Right renal cortex interstitium (tissue), 3 donors: ENCODE results near the gene ADGRG6. TPM values are rescaled to one million over a fixed set of nuclear protein-coding genes. Genes with fewer than 3 reads are reported as not detected.

Experiments
- DNase-seq, 3 donors: peaks; one replicate each; pipeline ENCODE4 v3.0.0-alpha.2; 2013; ENCODE audit warnings: low read depth in 3 of 3, low spot score in 2 of 3
- polyA plus RNA-seq, 3 donors: library from polyadenylated mRNA; unstranded; fragments of 120-200 nt; gene quantifications; one replicate each; pipeline ENCODE4 v1.2.1, GENCODE V29; 2013; ENCODE audit not compliant: insufficient read length in 3 of 3

Gene ADGRG6
- polyA plus RNA-seq, 3 donors, result 29.3 to 31.3 (median 30.0) TPM

GRCh38 chr6:142289687-142290086 is 12.1 kb upstream of the ADGRG6 start:
- no peak for DNase-seq

- DNase-seq, result no peak
These were observed 11.0 kb upstream of the ADGRG6 start for GRCh38 chr6:142290851-142291250.

GRCh38 chr6:142291512-142291911 is 10.3 kb upstream of the ADGRG6 start:
- no peak for DNase-seq

- no peak for DNase-seq
These were observed 9.5 kb upstream of the ADGRG6 start for GRCh38 chr6:142292166-142292924.

- DNase-seq, result no peak
These were observed 8.7 kb upstream of the ADGRG6 start for GRCh38 chr6:142293121-142293520.

GRCh38 chr6:142294679-142295078 is 7.1 kb upstream of the ADGRG6 start:
- no peak for DNase-seq

- no peak for DNase-seq
These were observed 4.7 kb upstream of the ADGRG6 start for GRCh38 chr6:142296975-142297604.

- DNase-seq, result no peak
These were observed 4.2 kb upstream of the ADGRG6 start for GRCh38 chr6:142297605-142297995.

GRCh38 chr6:142297996-142298753 is 3.6 kb upstream of the ADGRG6 start:
- DNase-seq, result no peak

- no peak for DNase-seq
These were observed 1.5 kb upstream of the ADGRG6 start for GRCh38 chr6:142300302-142300701.

GRCh38 chr6:142300758-142301650 is 803 bp upstream of the ADGRG6 start:
- peak in 1 of 3 donors; percentile 5 for DNase-seq

- peak in 1 of 3 donors; percentile 2 for DNase-seq
These were observed 791 bp downstream of the ADGRG6 start for GRCh38 chr6:142302421-142303175.

- DNase-seq, result no peak
These were observed 1.3 kb downstream of the ADGRG6 start for GRCh38 chr6:142303176-142303533.

- no peak for DNase-seq
These were observed 2.4 kb downstream of the ADGRG6 start for GRCh38 chr6:142304241-142304640.

GRCh38 chr6:142306736-142307135 is 4.9 kb downstream of the ADGRG6 start:
- DNase-seq, result no peak

GRCh38 chr6:142307963-142308748 is 6.3 kb downstream of the ADGRG6 start:
- no peak for DNase-seq

GRCh38 chr6:142309426-142309825 is 7.6 kb downstream of the ADGRG6 start:
- no peak for DNase-seq

- DNase-seq, result no peak
These were observed 11.5 kb downstream of the ADGRG6 start for GRCh38 chr6:142313284-142313683.

- no peak for DNase-seq
These were observed 15.1 kb downstream of the ADGRG6 start for GRCh38 chr6:142316791-142317368.
